Ishikawa (cell line): ENCODE measurements around the gene PRL.

ENCODE experiments used
- CEBPB ChIP-seq: IDR thresholded peaks from 2 replicates; pipeline ENCODE4 v1.6.1; 2012
- CREB1 ChIP-seq: IDR thresholded peaks from 2 replicates; pipeline ENCODE4 v1.6.1; 2012; ENCODE audit warnings: low read depth
- EGR1 ChIP-seq: IDR thresholded peaks from 2 replicates; pipeline ENCODE4 v1.6.1; 2012
- EP300 ChIP-seq: IDR thresholded peaks from 2 replicates; pipeline ENCODE4 v1.6.1; 2012; ENCODE audit warnings: borderline replicate concordance
- FOXM1 ChIP-seq: IDR thresholded peaks from 2 replicates; pipeline ENCODE4 v1.6.1; 2012; ENCODE audit warnings: low read depth, borderline replicate concordance
- MAX ChIP-seq: IDR thresholded peaks from 2 replicates; pipeline ENCODE4 v1.6.1; 2012
- NFIC ChIP-seq: IDR thresholded peaks from 2 replicates; pipeline ENCODE4 v1.6.1; 2012
- RAD21 ChIP-seq: IDR thresholded peaks from 2 replicates; pipeline ENCODE4 v1.6.1; 2012; ENCODE audit warnings: low read depth
- REST ChIP-seq: IDR thresholded peaks from 2 replicates; pipeline ENCODE4 v1.6.1; 2012; ENCODE audit warnings: low read depth, mild to moderate bottlenecking
- TAF1 ChIP-seq: IDR thresholded peaks from 2 replicates; pipeline ENCODE4 v1.6.1; 2012; ENCODE audit warnings: low read depth, mild to moderate bottlenecking
- TCF12 ChIP-seq: IDR thresholded peaks from 2 replicates; pipeline ENCODE4 v1.6.1; 2012; ENCODE audit warnings: low read depth
- TEAD4 ChIP-seq: IDR thresholded peaks from 2 replicates; pipeline ENCODE4 v1.6.1; 2012
- USF1 ChIP-seq: IDR thresholded peaks from 2 replicates; pipeline ENCODE4 v1.6.1; 2012
- ZBTB7A ChIP-seq: IDR thresholded peaks from 2 replicates; pipeline ENCODE4 v1.6.1; 2012; ENCODE audit warnings: low read depth

PRL gene

GRCh38 chr6:22323848-22324247, 27.0 kb upstream of the PRL start:
- TF ChIP-seq FOXM1 = no peak
- no peak for TF ChIP-seq REST
- TF ChIP-seq TAF1 = no peak
- no peak for TF ChIP-seq EP300
- no peak for TF ChIP-seq EGR1
- TF ChIP-seq TEAD4 = no peak
- TF ChIP-seq TCF12 = no peak
- no peak for TF ChIP-seq RAD21
- no peak for TF ChIP-seq USF1
- no peak for TF ChIP-seq CREB1
- TF ChIP-seq ZBTB7A = no peak
- TF ChIP-seq CEBPB = no peak
- TF ChIP-seq NFIC = no peak
- TF ChIP-seq MAX = no peak

- no peak for TF ChIP-seq REST
- TF ChIP-seq EP300 = no peak
- TF ChIP-seq CREB1 = no peak
- TF ChIP-seq ZBTB7A = no peak
- no peak for TF ChIP-seq CEBPB
- no peak for TF ChIP-seq MAX
- TF ChIP-seq TCF12 = no peak
- no peak for TF ChIP-seq USF1
- no peak for TF ChIP-seq NFIC
- TF ChIP-seq EGR1 = no peak
- TF ChIP-seq FOXM1 = no peak
- TF ChIP-seq TAF1 = no peak
- no peak for TF ChIP-seq RAD21
- TF ChIP-seq TEAD4 = no peak
Observed at GRCh38 chr6:22322103-22323030, 25.5 kb upstream of the PRL start.

- no peak for TF ChIP-seq REST
- peak; percentile 61; the same call in 1 of the 2 replicates for TF ChIP-seq TCF12
- TF ChIP-seq CEBPB = no peak
- peak; percentile 61; the same call in 1 of the 2 replicates for TF ChIP-seq FOXM1
- peak; percentile 84; the same call in 1 of the 2 replicates for TF ChIP-seq EP300
- no peak for TF ChIP-seq RAD21
- TF ChIP-seq TEAD4 = peak; percentile 90
Observed at GRCh38 chr6:22320750-22321149, 23.9 kb upstream of the PRL start.

- TF ChIP-seq TCF12 (no peak), EP300 (no peak), TEAD4 (no peak), NFIC (no peak), CREB1 (no peak), MAX (no peak)
Observed at GRCh38 chr6:22318404-22318803, 21.6 kb upstream of the PRL start.
